Stimulated activated CD4-positive, alpha-beta T cell treated with anti-CD3 and anti-CD28 coated beads, Interleukin-1b, Interleukin-23, amount 100 ng/mL, for 48 hours (primary cell): ENCODE results near the gene OR1N2.
"Not testable (repeated sequence)": the region's sequence is repeated elsewhere in the genome, so short reads cannot be mapped to it uniquely, and the experiment has no call there.

ENCODE experiments used
- DNase-seq: peaks from one replicate; pipeline ENCODE4 v3.0.0-alpha.2; 2020

Gene OR1N2, protein sequence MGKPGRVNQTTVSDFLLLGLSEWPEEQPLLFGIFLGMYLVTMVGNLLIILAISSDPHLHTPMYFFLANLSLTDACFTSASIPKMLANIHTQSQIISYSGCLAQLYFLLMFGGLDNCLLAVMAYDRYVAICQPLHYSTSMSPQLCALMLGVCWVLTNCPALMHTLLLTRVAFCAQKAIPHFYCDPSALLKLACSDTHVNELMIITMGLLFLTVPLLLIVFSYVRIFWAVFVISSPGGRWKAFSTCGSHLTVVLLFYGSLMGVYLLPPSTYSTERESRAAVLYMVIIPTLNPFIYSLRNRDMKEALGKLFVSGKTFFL

DNA sequence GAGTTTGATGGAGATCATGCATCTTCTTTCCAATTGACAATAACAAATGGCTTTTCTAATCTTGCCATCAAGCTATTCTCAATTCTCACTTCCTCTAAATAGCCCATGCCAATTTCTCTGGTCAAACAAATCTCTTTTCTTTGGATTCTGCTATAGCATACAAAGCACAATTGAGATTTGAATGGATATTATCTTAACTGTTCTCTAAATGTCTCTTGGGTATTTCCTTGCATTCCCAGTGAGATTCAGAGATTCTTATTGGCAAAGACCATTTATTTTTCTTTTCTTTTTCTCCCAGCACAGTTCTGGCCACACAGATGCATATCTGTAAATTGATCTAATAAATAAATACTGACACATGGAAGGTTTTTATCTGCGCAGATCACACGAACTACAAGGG lies at the start of gene OR1N2:
TSS of gene OR1N2 (plus strand) at position 301 of the 400 bp plus-strand sequence. CDS start 100 bp downstream, outside the sequence.
- DNase-seq, result no peak

- no peak for DNase-seq
Observed at GRCh38 chr9:122506964-122507363, 45.9 kb upstream of the OR1N2 start.

- DNase-seq, result no peak
Observed at GRCh38 chr9:122510502-122510901, 42.4 kb upstream of the OR1N2 start, which contains the start of gene OR1J2. Gene OR1J2 (plus strand): TSS chr9:122510802. CDS start chr9:122510802, 0 bp downstream.

- no peak for DNase-seq
Observed at GRCh38 chr9:122518226-122518625, 34.7 kb upstream of the OR1N2 start.

- no peak for DNase-seq
Observed at GRCh38 chr9:122518841-122519240, 34.1 kb upstream of the OR1N2 start, which contains the start of gene OR1J4. Gene OR1J4 (plus strand): TSS chr9:122519141. CDS start chr9:122519141, 0 bp downstream.

- DNase-seq, result no peak
Observed at GRCh38 chr9:122519376-122519775, 33.5 kb upstream of the OR1N2 start.

DNA sequence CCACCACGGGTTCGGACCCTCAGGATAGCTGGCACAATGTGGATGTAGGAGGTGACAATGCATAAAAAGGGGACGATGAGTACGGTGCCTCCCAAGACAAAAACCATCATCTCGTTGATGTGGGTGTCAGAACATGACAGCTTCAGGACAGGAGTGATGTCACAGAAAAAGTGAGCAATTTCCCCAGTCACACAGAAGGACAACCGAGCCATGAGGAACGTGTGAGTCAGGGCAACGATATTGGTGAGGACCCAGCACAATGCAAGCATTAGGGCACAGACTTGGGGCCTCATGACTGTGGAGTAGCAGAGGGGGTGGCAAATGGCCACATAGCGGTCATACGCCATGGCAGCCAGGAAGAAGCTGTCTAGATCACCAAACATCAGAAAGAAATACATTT lies 26.3 kb upstream of the OR1N2 start:
- peak; percentile 37 for DNase-seq

- DNase-seq, result no peak
Observed at GRCh38 chr9:122527193-122527592, 25.7 kb upstream of the OR1N2 start, which contains the start of gene OR1N1. Gene OR1N1 (minus strand): TSS chr9:122527293. CDS start chr9:122527293, 0 bp downstream.

DNA sequence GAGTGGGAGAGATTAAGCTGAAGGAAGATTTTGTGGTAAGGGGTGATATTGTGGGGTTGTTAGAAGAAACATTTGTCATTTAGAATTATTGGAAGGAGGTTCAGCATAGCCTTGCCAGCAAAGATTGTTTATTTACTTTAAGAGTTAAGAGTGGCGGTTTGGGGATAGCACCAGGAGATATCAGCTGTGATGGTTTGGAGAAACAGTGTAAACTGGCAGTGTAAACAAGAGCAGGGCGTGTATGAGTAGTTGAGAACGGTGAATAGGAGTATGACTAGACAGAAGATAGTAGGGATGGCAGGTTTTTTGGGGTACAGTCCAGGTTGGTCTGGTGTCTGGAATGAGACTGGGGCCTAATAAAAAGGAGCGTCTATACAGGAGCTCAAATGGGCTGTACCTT lies 21.8 kb upstream of the OR1N2 start:
- not testable (repeated sequence) for DNase-seq

DNA sequence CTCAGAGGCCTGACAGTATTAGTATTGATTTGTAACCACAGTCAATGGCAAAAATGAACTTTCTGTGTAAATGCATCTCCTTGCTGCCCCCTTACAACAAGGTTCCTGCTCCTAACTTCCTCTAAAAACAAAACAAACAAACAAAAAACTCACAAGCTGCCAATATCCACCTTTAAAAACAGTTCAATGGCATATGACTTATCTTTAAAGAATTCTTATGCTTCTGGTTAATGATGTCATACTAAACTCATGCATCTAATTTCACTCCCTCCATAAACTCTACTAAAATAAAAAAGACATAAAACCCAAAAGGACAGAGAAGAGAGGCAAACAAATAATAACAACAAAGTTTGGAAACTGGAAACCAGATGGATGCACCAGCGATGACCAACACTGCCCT lies 16.8 kb upstream of the OR1N2 start:
- DNase-seq, result no peak

DNA sequence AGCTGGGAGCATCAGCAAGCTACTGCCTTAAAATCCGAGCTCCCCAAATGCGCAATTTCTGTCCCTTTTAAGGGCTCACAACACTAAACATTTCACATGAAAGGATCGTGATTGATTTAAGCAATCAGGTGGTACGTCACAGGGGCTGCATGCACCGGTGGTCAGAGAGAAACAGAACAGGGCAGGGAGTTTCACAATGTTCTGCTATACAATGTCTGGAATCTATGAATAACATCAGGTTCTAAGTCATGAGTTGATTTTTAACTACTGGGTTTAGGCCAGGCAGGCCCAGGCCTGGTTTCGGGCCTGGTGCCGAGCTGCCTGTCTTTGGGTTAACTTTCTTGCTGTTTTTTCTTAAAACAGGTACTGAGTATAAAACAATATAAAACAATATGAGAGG lies 15.8 kb upstream of the OR1N2 start:
- DNase-seq, result not testable (repeated sequence)

DNA sequence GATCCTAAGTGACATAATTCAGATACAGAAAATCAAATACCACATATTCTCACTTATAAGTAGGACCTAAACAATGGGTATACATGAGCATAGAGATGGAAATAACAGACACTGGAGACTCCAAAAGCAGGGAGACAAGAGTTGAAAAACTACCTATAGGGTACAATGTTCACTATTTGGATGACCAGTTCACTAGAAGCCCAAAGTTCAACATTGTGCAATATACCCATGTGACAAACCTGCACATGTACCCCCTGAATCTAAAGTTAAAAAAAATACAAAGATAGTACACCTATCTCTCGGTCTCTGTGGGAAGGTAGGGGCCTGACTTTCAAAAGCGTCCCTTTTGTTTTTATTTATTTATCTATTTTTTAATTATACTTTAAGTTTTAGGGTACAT lies 14.2 kb upstream of the OR1N2 start:
- DNase-seq, result no peak

GRCh38 chr9:122546196-122546595 lies 6.7 kb upstream of the OR1N2 start:
- DNase-seq, result no peak

GRCh38 chr9:122551371-122551770 lies 1.5 kb upstream of the OR1N2 start:
- no peak for DNase-seq

DNA sequence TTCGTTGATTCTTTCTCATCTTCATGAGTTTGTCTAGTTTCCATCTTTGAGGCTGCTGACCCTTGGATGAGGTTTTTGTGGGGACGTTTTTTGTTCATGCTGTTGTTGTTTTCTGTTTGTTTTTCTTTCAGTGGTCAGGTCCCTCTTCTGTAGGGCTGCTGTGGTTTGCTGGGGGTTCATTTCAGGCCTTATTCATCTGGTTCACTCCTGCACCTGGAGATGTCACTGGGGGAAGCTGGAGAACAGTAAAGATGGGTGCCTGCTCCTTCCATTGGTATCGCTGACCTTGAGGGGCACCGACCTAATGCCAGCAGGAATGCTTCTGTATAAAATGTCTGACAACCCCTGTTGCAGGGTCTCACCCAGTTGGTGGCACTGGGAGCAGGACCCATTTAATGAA lies 8.5 kb downstream of the OR1N2 start:
- no peak for DNase-seq

DNA sequence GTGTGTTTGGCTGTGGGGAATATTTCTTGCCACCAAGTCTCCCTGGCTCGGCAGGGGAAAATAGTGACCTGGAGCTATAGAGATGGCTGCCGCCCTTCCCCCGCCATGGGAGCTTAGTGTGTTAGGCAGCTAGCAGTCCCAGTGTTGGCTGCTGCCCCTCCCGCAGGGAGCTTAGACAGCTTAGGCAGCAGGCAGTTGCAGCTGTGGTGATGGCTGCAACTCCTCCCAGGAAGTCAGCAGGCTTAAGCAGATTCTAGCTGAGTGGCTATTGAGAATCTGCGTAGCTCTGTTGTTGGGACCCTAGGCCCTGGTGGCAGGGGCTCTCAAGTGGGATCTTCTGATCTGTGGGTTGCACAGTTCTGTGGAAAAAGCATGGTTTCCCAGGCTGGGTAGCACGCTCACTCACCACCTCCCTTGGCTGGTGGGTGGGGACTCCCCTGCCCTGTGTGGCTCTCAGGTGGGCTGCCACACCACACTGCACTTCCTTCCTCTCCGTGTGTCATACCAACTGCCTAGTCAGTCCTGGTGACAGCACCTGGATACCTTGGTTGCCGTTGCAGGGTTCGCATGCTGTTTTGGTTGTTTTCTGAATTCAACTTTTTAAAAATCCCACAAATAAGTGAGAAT lies 9.3 kb downstream of the OR1N2 start:
- no peak for DNase-seq

GRCh38 chr9:122567901-122568300 lies 15.0 kb downstream of the OR1N2 start:
- no peak for DNase-seq

GRCh38 chr9:122572456-122572855 lies 19.5 kb downstream of the OR1N2 start:
- DNase-seq, result no peak

GRCh38 chr9:122579874-122580273 lies 27.0 kb downstream of the OR1N2 start:
- DNase-seq, result no peak

- no peak for DNase-seq
Observed at GRCh38 chr9:122580360-122580759, 27.4 kb downstream of the OR1N2 start.

GRCh38 chr9:122583284-122583683 lies 30.4 kb downstream of the OR1N2 start, which contains the start of gene OR1L8:
Gene OR1L8 (minus strand): TSS chr9:122583384. CDS start chr9:122568477, 14,907 bp downstream.
- DNase-seq, result not testable (repeated sequence)
